ENCODE results near the gene ZSCAN30. TPM values are rescaled to one million over a fixed set of nuclear protein-coding genes. Genes with fewer than 3 reads are reported as not detected.
A peak's percentile ranks its signal among the peaks of the same experiment; 100 is the strongest.

Gene ZSCAN30
- total RNA-seq, 2 donors from 2014 or later: 12.8 to 18.7 TPM

GRCh38 chr18:35289293-35289692 lies 736 bp downstream of the ZSCAN30 start:
- TF ChIP-seq, protein P1, sequence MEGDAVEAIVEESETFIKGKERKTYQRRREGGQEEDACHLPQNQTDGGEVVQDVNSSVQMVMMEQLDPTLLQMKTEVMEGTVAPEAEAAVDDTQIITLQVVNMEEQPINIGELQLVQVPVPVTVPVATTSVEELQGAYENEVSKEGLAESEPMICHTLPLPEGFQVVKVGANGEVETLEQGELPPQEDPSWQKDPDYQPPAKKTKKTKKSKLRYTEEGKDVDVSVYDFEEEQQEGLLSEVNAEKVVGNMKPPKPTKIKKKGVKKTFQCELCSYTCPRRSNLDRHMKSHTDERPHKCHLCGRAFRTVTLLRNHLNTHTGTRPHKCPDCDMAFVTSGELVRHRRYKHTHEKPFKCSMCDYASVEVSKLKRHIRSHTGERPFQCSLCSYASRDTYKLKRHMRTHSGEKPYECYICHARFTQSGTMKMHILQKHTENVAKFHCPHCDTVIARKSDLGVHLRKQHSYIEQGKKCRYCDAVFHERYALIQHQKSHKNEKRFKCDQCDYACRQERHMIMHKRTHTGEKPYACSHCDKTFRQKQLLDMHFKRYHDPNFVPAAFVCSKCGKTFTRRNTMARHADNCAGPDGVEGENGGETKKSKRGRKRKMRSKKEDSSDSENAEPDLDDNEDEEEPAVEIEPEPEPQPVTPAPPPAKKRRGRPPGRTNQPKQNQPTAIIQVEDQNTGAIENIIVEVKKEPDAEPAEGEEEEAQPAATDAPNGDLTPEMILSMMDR (IDR thresholded peaks at IDR 0.05): no peak
- Histone ChIP-seq H3K4me1 (peaks cover 0 to 37% of the 10 kb centered on the region in 2 donors), H3K27ac (peak overlapping the region; percentile 91), H3K36me3 (no peaks in the 10 kb centered on the region), H3K27me3 (no peaks in the 10 kb centered on the region), H3K4me3 (peak overlapping the region; percentile 71 to 87), H3K9me3 (no peaks in the 10 kb centered on the region)
- DNase-seq (ENCODE audit: low spot score): no peak

- no peaks in the 10 kb centered on the region for H3K9me3 ChIP-seq
- TF ChIP-seq, protein P1 (IDR thresholded peaks at IDR 0.05): no peak
- no peaks in the 10 kb centered on the region for H3K27me3 ChIP-seq
- DNase-seq (ENCODE audit: low spot score): no peak
- peaks cover 0 to 13% of the 10 kb centered on the region in 2 donors for H3K4me1 ChIP-seq
- no peak overlapping the region for H3K27ac ChIP-seq
- no peaks in the 10 kb centered on the region for H3K36me3 ChIP-seq
- no peak overlapping the region for H3K4me3 ChIP-seq
Observed at GRCh38 chr18:35284841-35285240, 5.2 kb downstream of the ZSCAN30 start.

DNA sequence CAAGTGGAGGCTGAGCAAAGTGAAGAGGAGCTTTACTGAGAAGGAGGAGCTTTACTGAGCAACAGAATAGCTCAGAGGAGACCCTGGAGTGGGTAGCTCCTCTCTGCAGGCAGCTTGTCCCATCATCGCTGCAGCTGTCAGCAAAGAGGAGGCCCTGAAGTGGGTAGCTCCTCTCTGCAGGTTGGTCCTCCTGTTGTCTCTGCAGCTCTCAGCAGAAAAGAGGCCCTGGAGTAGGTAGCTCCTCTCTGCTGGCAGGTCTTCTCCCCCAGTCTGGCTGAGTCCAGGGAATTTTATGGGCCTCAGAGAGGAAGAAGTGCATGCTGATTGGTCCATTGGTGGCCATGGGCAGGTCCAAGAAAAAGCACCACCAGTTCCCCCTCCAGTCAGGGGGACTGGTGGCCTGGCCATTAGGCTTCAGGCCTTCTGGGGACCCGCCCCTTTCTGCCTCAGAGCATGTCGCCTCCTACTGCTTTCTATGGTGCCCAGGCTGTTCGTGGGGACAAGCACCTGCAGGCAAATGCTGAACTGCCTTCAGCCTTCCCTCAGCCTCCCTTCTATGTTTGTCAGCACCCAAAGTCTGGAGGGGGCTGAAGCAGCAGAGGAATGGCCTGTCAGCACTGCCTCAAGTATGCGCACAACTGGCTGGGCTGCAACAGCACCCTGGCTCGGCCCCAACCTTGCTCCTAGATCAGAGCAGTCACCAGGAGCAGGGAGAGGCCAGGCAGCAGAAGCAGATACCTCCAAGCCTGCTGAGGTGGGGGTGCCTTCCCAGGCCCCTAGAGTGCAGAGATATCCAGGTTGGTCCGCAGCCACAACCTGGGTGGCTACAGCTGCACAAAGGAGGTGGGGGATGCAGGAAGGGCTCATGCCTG lies 5.9 kb downstream of the ZSCAN30 start:
- peaks cover 0 to 10% of the 10 kb centered on the region in 2 donors for H3K4me1 ChIP-seq
- DNase-seq (ENCODE audit: low spot score): no peak
- H3K36me3 ChIP-seq: no peaks in the 10 kb centered on the region
- TF ChIP-seq, protein P1 (IDR thresholded peaks at IDR 0.05): no peak
- H3K4me3 ChIP-seq: no peak overlapping the region
- no peak overlapping the region for H3K27ac ChIP-seq
- no peaks in the 10 kb centered on the region for H3K27me3 ChIP-seq
- no peaks in the 10 kb centered on the region for H3K9me3 ChIP-seq

DNA sequence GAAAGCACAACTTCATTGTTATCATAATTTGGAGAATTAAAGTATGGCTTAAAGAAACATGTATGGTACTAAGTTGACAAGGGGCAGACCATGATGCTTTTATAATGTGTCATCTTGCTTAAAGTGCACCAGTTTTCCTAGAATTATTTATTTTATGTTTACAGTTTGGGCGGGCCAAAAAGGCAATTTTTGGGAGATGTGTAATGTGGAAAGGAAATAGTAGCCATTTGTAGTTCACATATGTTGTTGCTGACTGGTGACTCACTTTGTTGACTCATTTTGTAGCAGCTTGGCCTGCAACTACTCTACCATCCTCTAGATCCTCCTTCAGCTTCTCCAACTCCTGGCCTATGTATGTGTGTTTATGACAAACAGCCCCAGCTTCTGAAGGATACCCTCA lies 7.7 kb downstream of the ZSCAN30 start:
- Histone ChIP-seq H3K4me3 (no peak overlapping the region), H3K36me3 (no peaks in the 10 kb centered on the region), H3K27ac (no peak overlapping the region), H3K9me3 (no peaks in the 10 kb centered on the region), H3K27me3 (no peaks in the 10 kb centered on the region), H3K4me1 (peaks cover 0 to 7% of the 10 kb centered on the region in 2 donors)
- TF ChIP-seq, protein P1 (IDR thresholded peaks at IDR 0.05): no peak
- no peak for DNase-seq (ENCODE audit: low spot score)

DNA sequence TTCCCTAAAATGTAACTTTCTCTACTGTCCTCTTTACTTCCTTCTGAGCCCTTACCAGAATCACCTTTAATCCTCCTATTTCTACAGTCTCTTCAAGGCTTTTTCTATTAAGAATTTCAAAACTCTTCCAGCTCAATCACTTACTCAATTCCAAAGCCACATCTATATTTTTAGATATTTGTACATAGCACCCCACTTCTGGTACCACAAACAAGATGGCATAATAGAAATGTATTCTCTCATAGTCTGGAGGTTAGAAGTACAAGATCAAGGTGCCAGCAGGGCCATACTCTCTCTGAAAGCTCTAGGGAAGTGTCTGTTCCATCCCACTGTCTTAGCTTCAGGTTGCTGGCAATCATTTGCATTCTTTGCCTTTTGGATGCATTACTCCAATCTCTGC lies 11.1 kb downstream of the ZSCAN30 start:
- H3K27ac ChIP-seq: no peak overlapping the region
- no peaks in the 10 kb centered on the region for H3K4me1 ChIP-seq
- no peaks in the 10 kb centered on the region for H3K27me3 ChIP-seq
- H3K4me3 ChIP-seq: no peak overlapping the region
- TF ChIP-seq, protein P1 (IDR thresholded peaks at IDR 0.05): no peak
- no peaks in the 10 kb centered on the region for H3K36me3 ChIP-seq
- no peaks in the 10 kb centered on the region for H3K9me3 ChIP-seq
- DNase-seq (ENCODE audit: low spot score): no peak

All from right atrium auricular region (tissue), 2 donors.